Astrocyte (in vitro differentiated cells and primary cell): ENCODE data around the gene KCNAB3.

Source experiments
- CTCF ChIP-seq: IDR thresholded peaks from 2 replicates; pipeline ENCODE4 v1.5.1; 2011; ENCODE audit warnings: low read depth, mild to moderate bottlenecking, inconsistent platforms, low read length, moderate library complexity; ENCODE audit not compliant: insufficient read depth
- EZH2 ChIP-seq: IDR thresholded peaks from 2 replicates; pipeline ENCODE4 v1.6.1; 2012; ENCODE audit warnings: mild to moderate bottlenecking, low read length, inconsistent platforms; ENCODE audit not compliant: insufficient read depth

GRCh38 chr17:7888184-7888920, 41.3 kb downstream of the KCNAB3 start, which contains the start of gene CHD3:
- TF ChIP-seq CTCF (no peak), EZH2 (no peak)
